T-helper 17 cell (primary cell): ENCODE measurements around the gene CALU. TPM values are rescaled to one million over a fixed set of nuclear protein-coding genes. Genes with fewer than 3 reads are reported as not detected.

ENCODE experiments used
- ATAC-seq: fragments of 150-1000 bp; cut with Tn5 transposase; 2 replicates; pipeline ENCODE4 v1.10.0; 2021; ENCODE audit warnings: mild to moderate bottlenecking, moderate library complexity
- DNase-seq, 3 donors: peaks; one replicate each; pipeline versions ENCODE4 v3.0.0 to v3.0.0-alpha.2; 2020 to 2021
- H3K9me3 ChIP-seq: one replicate; pipeline ENCODE4 v1.7.0; 2013; ENCODE audit warnings: low read length, mild to moderate bottlenecking; ENCODE audit not compliant: control insufficient read depth, poor library complexity, severe bottlenecking
- H3K27ac Mint-ChIP-seq: one replicate; pipeline ENCODE4 v1.8.0; 2022; ENCODE audit warnings: mild to moderate bottlenecking, moderate library complexity, mixed read lengths
- H3K27me3 Mint-ChIP-seq: one replicate; pipeline ENCODE4 v1.8.0; 2022; ENCODE audit warnings: mixed read lengths
- H3K36me3 Mint-ChIP-seq: one replicate; pipeline ENCODE4 v1.8.0; 2022; ENCODE audit warnings: low read depth, mixed read lengths
- H3K4me1 Mint-ChIP-seq: one replicate; pipeline ENCODE4 v1.8.0; 2022; ENCODE audit warnings: mild to moderate bottlenecking, mixed read lengths
- H3K4me3 Mint-ChIP-seq: one replicate; pipeline ENCODE4 v1.8.0; 2022; ENCODE audit warnings: mild to moderate bottlenecking, moderate library complexity, mixed read lengths
- total RNA-seq, 4 donors: library from RNA in 2 of 4; stranded (reverse) in 2 of 4; gene quantifications; one replicate each; pipeline ENCODE4 v1.2.3 and lab custom pipeline; 2022 to 2026

CALU gene
- total RNA-seq, 2 donors from 2014 or later: 19.9 to 28.1 TPM

- Mint-ChIP-seq H3K4me1 (peaks cover 2% of the 10 kb centered on the region), H3K4me3 (no peak overlapping the region), H3K27me3 (no peaks in the 10 kb centered on the region), H3K27ac (peak overlapping the region; percentile 81), H3K36me3 (peaks cover 8% of the 10 kb centered on the region)
- no peak for DNase-seq
- no peak for ATAC-seq
- no peaks in the 10 kb centered on the region for H3K9me3 ChIP-seq
These were observed 62.7 kb downstream of the CALU start for GRCh38 chr7:128801667-128802418.

GRCh38 chr7:128804484-128804883 lies 65.3 kb downstream of the CALU start:
- Mint-ChIP-seq H3K27me3 (no peaks in the 10 kb centered on the region), H3K4me3 (no peak overlapping the region), H3K27ac (no peak overlapping the region), H3K4me1 (no peaks in the 10 kb centered on the region), H3K36me3 (peaks cover 11% of the 10 kb centered on the region)
- DNase-seq (no peak), ATAC-seq (no peak)
- H3K9me3 ChIP-seq: no peaks in the 10 kb centered on the region

DNA sequence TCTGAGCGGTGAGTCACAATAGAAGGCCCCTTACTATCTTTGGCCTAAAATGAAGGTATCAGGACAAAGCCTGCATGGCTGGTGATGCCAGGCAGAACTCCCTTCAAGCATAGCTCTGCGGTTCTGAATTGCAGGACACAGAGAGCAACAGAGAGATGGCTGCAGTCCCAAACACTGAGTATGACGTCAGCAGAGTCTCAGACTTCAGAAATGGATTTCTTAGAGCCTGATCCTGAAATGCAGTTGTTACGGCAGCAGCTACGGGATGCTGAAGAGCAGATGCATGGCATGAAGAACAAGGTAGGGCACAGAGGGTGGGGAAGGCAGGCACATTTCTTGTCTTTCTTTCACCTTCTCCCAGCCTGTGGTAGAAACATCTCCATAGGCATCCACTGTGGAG lies 66.1 kb downstream of the CALU start:
- H3K36me3 Mint-ChIP-seq: peaks cover 11% of the 10 kb centered on the region
- no peaks in the 10 kb centered on the region for H3K4me1 Mint-ChIP-seq
- H3K27ac Mint-ChIP-seq: no peak overlapping the region
- H3K4me3 Mint-ChIP-seq: no peak overlapping the region
- DNase-seq (no peak), ATAC-seq (no peak)
- H3K27me3 Mint-ChIP-seq: no peaks in the 10 kb centered on the region
- H3K9me3 ChIP-seq: no peaks in the 10 kb centered on the region

GRCh38 chr7:128807191-128807590 lies 68.0 kb downstream of the CALU start:
- ATAC-seq: no peak
- no peaks in the 10 kb centered on the region for H3K4me1 Mint-ChIP-seq
- no peak overlapping the region for H3K27ac Mint-ChIP-seq
- no peak for DNase-seq
- no peak overlapping the region for H3K4me3 Mint-ChIP-seq
- H3K36me3 Mint-ChIP-seq: peaks cover 5% of the 10 kb centered on the region
- no peaks in the 10 kb centered on the region for H3K9me3 ChIP-seq
- H3K27me3 Mint-ChIP-seq: no peaks in the 10 kb centered on the region

- H3K9me3 ChIP-seq: no peaks in the 10 kb centered on the region
- H3K4me1 Mint-ChIP-seq: no peaks in the 10 kb centered on the region
- ATAC-seq (no peak), DNase-seq (no peak)
- H3K4me3 Mint-ChIP-seq: no peak overlapping the region
- peaks cover 2% of the 10 kb centered on the region for H3K27me3 Mint-ChIP-seq
- H3K27ac Mint-ChIP-seq: no peak overlapping the region
- H3K36me3 Mint-ChIP-seq: peaks cover 5% of the 10 kb centered on the region
These were observed 70.2 kb downstream of the CALU start for GRCh38 chr7:128809363-128809762.

- no peaks in the 10 kb centered on the region for H3K9me3 ChIP-seq
- Mint-ChIP-seq H3K36me3 (peaks cover 5% of the 10 kb centered on the region), H3K4me1 (peaks cover 4% of the 10 kb centered on the region), H3K27ac (no peak overlapping the region), H3K27me3 (peaks cover 12% of the 10 kb centered on the region), H3K4me3 (no peak overlapping the region)
- DNase-seq (no peak), ATAC-seq (no peak)
These were observed 71.3 kb downstream of the CALU start for GRCh38 chr7:128810473-128810872.

DNA sequence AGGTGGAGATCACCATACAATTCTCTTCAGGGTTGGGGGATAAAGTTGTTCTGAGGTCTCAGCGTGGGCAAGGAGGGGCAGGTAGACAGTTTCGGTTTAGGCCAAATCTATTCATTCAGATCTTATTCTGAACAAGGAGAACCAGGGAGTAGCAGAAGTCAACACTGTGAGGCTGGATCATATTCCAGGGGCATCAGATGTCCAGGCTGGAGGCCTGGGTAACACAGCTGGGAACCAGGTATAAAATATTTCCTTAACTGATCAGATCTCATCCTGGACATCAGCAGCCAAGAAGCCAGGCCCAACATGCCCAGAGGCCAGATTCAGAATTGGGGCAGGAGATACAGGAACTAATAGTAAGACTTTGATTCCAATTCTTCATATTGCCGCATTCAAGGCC lies 71.8 kb downstream of the CALU start:
- Mint-ChIP-seq H3K4me3 (no peak overlapping the region), H3K27ac (no peak overlapping the region), H3K36me3 (peaks cover 5% of the 10 kb centered on the region), H3K4me1 (peaks cover 7% of the 10 kb centered on the region), H3K27me3 (peaks cover 12% of the 10 kb centered on the region)
- DNase-seq (no peak), ATAC-seq (no peak)
- no peaks in the 10 kb centered on the region for H3K9me3 ChIP-seq

DNA sequence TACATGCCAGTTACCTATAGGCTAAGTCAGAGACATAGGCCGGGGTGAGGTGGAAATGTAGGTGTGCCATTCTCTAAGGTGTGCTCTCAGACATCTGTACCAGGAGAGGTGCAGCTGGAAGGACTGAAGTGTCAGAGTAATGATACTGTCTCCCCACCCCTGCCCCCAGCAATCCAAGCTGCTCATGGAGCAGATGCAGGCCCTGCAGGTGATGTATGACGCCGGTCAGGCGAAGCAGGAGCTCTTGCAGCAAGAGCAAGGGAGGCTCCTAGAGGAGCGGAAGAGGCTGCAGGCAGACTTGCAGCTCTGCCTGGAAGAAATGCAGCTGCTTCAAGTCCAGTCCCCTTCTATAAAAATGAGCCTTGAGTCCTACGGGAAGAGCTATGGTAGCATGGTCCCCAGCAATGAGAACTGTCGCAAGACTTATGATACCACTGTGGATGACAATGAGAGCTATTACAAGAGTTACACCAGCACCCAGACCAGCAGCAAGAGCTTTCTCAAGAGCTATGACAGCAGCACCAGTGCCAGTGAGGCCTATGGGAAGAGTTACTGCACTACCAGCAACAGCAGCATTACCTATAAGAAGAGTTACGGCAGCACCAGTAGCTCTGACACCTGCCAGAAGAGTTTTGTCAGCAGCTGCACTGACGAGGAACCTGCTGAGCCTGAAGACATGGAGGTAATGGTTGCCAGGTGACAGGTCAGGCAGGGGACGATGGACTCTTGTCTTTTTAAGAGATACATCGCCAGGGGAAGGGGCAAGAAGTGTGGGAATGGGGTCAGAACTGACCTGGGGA lies 72.7 kb downstream of the CALU start:
- DNase-seq: no peak
- H3K4me3 Mint-ChIP-seq: no peak overlapping the region
- H3K36me3 Mint-ChIP-seq: peaks cover 3% of the 10 kb centered on the region
- ATAC-seq: no peak
- H3K27me3 Mint-ChIP-seq: peaks cover 12% of the 10 kb centered on the region
- no peaks in the 10 kb centered on the region for H3K9me3 ChIP-seq
- peaks cover 7% of the 10 kb centered on the region for H3K4me1 Mint-ChIP-seq
- no peak overlapping the region for H3K27ac Mint-ChIP-seq

- peaks cover 9% of the 10 kb centered on the region for H3K4me1 Mint-ChIP-seq
- peaks cover 12% of the 10 kb centered on the region for H3K27me3 Mint-ChIP-seq
- no peaks in the 10 kb centered on the region for H3K9me3 ChIP-seq
- no peak for DNase-seq
- ATAC-seq: no peak
- peaks cover 3% of the 10 kb centered on the region for H3K36me3 Mint-ChIP-seq
- no peak overlapping the region for H3K27ac Mint-ChIP-seq
- H3K4me3 Mint-ChIP-seq: no peak overlapping the region
These were observed 73.5 kb downstream of the CALU start for GRCh38 chr7:128812514-128813168.

- H3K9me3 ChIP-seq: no peaks in the 10 kb centered on the region
- peaks cover 17% of the 10 kb centered on the region for H3K27me3 Mint-ChIP-seq
- H3K4me3 Mint-ChIP-seq: no peak overlapping the region
- no peaks in the 10 kb centered on the region for H3K36me3 Mint-ChIP-seq
- ATAC-seq: no peak
- H3K4me1 Mint-ChIP-seq: peaks cover 10% of the 10 kb centered on the region
- no peak overlapping the region for H3K27ac Mint-ChIP-seq
- DNase-seq: no peak
These were observed 75.3 kb downstream of the CALU start for GRCh38 chr7:128814499-128814898.

DNA sequence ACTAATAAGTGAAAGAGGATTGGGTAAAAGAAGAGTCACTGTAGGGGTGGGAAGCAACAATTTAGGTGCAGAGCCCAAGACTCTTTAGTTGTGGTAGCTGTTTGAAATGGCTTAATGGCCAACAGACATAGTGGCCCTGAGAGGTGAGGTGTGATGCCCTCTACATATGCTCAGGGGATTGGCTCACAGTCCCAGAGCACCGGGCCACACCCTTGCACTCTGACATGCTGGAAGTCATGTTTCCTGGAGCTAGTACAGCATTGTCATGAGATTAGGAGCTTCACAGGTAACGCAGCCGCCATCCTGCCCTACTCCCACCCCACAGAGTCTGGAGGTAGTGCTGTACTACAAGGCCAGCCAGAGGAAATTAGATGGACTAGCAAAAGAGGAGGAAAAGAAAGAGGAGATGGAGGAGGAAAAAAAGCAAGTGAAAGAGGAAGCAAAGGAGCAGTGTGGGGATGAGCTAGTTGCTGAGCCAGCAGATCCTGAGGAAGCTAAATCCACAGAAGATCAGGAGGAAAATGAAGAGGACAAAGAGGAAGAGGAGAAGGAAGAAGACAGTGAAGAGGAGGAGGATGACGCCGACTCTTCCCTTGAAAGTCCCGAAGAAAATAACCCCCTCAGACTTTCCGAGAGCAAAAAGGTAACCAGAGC lies 76.3 kb downstream of the CALU start:
- Mint-ChIP-seq H3K27me3 (peaks cover 24% of the 10 kb centered on the region), H3K27ac (no peak overlapping the region), H3K4me3 (no peak overlapping the region), H3K4me1 (peaks cover 17% of the 10 kb centered on the region), H3K36me3 (peaks cover 3% of the 10 kb centered on the region)
- ATAC-seq (no peak), DNase-seq (no peak)
- no peaks in the 10 kb centered on the region for H3K9me3 ChIP-seq

DNA sequence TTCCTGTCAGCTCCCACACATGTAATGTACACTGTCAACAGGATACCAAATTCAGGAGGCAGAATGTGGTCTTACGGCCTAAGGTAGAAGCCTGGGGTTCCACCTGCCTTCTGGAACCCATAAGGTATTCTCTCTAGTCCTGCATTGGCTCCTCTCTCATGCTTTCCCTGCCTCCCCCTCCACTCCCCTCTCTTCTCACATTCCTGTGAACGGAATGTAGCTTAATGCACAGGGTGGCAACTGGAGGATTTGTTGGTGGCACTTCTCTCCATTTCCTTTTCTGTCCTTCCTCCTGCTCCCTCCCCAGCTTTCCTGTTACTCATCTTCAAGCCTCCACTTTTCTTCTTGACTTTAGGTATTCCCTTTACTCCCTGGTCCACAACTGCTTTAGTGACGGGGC lies 79.5 kb downstream of the CALU start:
- ATAC-seq: no peak

More for the DNA sequence above, 79.5 kb downstream of the CALU start:
- Mint-ChIP-seq H3K4me3 (no peak overlapping the region), H3K27me3 (peaks cover 36% of the 10 kb centered on the region), H3K4me1 (peaks cover 18% of the 10 kb centered on the region), H3K36me3 (peaks cover 3% of the 10 kb centered on the region), H3K27ac (no peak overlapping the region)
- no peak for DNase-seq
- H3K9me3 ChIP-seq: no peaks in the 10 kb centered on the region
